ENCODE results near the gene NSUN3.

NSUN3 gene

GRCh38 chr3:94176988-94177745 is 114.3 kb downstream of the NSUN3 start:
- H3K36me3 Mint-ChIP-seq = no peaks in the 10 kb centered on the region
- no peaks in the 10 kb centered on the region for H3K4me1 Mint-ChIP-seq (ENCODE audit: low read depth)
- no peak overlapping the region for H3K27ac Mint-ChIP-seq
- no peaks in the 10 kb centered on the region for H3K9me3 Mint-ChIP-seq (ENCODE audit: low read depth)
- H3K27me3 Mint-ChIP-seq = peaks cover 3% of the 10 kb centered on the region
- H3K4me3 Mint-ChIP-seq = no peak overlapping the region
